ENCODE results near the gene PRDX6.
"Not testable (repeated sequence)": the region's sequence is repeated elsewhere in the genome, so short reads cannot be mapped to it uniquely, and the experiment has no call there.

PRDX6 gene

DNA sequence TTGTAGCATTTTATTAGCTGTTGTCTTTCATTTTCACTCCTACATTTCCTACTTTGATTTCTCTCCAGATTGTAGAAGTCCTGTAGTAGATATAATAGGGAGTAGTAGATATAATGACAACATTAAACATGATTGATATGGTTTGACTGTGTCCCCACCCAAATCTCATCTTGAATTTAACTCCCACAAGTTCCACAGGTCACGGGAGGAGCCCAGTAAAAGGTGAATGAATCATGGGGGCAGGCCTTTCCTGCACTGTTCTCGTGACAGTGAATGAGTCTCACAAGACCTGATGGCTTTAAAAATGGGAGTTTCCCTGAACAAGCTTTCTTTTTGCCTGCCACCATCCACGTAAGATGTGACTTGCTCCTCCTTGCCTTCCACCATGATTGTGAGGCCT is 7.5 kb upstream of the PRDX6 start:
- no peak for DNase-seq

DNA sequence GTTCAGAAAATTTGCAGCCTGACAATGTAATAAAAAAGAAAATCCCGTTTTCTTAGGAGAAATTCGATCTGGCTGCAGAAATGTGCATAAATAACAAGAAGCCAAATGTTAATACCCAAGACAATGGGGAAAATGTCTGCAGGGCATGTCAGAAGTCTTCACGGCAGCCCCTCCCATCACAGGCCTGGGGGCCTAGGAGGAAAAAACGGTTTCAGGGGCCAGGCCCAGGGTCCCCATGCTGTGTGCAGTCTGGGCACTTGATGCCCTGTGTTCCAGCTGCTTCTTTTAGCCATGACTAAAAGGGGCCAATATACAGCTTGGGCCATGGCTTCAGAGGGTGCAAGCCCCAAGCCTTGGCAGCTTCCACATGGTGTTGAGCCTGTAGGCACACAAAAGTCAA is 6.5 kb upstream of the PRDX6 start:
- no peak for DNase-seq

DNA sequence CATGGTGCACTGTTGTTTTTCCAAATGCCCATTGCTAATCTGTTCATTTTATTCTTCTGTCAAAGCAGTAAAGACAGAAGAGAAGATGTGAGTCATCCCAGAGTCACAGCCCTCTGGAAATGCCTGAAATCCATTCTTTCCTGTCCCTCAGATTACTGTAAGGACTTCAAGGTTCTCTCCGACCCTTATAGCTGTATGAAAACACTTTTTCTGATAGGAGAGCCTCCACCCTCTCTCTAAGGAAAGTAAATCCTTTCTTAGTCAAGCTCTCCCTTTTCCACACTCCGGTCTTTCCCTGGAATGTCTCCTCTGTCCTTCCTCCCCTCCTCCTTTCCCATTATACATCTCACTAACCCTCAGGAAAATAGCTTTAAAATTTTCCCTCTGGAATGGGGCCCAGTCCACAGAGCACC is 3.5 kb upstream of the PRDX6 start:
- DNase-seq: no peak

DNA sequence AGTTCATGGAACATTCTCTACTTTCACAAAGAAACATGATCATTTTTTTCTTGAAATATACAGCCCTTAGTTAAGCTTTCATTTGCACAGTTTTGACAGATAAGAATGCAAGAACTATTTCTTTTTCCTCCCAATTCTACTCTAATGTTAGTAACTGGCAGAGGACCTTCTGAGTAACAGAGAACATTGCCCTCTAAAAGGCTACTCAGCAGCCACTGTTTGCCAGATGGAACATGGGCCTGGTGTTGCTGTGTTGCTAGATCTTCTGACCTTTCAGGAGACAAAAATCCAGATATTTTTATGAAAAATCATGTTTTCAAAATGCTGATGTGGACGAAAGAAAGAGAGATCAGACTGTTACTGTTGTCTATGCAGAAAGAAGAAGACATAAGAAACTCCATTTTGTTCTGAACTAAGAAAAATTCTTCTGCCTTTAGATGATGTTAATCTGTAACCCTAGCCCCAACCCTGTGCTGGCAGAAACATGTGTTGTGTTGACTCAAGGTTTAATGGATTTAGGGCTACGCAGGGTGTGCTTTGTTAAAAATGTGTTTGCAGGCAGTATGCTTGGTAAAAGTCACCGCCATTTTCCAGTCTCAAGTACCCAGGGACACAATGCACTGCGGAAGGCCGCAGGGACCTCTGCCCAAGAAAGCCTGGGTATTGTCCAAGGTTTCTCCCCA is 2.9 kb upstream of the PRDX6 start:
- DNase-seq: peak; percentile 37

DNA sequence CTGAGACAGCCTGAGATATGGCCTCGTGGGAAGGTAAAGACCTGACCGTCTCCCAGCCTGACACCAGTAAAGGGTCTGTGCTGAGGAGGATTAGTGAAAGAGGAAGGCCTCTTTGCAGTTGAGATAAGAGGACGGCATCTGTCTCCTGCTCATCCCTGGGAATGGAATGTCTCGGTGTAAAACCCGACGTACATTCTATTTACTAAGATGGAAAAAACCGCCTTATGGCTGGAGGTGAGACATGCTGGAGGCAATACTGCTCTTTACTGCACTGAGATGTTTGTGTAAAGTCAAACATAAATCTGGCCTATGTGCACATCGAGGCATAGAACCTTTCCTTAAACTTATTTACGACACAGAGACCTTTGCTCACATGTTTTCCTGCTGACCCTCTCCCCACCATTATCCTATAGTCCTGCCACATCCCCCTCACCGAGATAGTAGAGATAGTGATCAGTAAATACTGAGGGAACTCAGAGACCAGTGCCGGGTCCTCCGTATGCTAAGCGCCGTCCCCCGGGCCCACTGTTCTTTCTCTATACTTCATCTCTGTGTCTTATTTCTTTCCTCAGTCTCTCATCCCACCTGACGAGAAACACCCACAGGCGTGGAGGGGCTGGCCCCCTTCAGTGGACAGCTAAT is 2.2 kb upstream of the PRDX6 start:
- DNase-seq: not testable (repeated sequence)

DNA sequence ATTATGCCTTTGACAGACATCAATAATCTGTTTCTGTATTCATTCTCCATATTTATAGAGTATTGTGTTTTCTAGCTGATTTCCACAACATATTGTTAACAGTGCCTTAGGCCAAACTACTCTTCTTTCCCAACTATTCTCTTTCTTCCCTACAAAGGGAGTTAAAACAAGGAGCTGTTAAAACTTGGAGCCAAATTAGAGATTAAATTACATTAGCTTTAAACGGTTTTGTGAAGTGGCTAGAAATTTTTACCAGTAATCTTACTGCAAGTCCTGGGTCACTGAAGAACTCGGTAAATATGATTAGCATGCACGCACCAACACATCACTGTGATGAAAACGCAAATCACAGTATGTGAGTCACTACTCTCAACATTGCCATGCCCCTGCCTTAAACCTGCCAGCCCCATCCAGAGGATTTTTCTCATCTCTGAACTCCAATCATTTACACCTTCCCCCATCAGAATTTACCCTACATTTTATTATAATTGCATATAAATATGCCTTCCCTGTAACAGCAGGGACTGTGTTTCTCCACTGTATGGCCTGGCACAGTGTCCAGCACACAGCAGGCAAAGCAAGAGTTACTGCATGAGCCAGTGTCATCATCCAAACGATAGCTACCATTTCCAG is 1.5 kb upstream of the PRDX6 start:
- DNase-seq: no peak

DNA sequence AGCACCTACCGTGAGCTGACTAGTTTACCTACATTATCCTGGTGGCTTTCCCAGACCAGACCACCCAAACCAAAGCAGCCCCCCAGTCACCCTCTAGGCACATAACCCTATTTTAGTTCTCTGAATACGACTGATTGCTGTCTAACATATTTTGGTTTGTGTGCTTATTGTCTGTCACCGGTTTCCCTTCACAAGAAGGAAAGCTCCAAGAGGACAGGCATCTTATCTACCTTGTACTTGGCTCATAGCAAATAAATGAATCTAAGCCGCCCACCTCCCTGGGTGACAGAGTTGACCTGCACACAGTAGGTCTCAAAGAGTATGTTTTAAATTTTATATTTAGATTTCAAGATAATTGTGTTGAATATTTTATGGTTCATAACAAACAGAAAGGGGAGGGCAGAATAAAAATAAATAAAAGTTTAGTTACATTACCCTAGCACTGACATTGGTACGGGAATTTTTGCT is 904 bp upstream of the PRDX6 start:
- DNase-seq: no peak

DNA sequence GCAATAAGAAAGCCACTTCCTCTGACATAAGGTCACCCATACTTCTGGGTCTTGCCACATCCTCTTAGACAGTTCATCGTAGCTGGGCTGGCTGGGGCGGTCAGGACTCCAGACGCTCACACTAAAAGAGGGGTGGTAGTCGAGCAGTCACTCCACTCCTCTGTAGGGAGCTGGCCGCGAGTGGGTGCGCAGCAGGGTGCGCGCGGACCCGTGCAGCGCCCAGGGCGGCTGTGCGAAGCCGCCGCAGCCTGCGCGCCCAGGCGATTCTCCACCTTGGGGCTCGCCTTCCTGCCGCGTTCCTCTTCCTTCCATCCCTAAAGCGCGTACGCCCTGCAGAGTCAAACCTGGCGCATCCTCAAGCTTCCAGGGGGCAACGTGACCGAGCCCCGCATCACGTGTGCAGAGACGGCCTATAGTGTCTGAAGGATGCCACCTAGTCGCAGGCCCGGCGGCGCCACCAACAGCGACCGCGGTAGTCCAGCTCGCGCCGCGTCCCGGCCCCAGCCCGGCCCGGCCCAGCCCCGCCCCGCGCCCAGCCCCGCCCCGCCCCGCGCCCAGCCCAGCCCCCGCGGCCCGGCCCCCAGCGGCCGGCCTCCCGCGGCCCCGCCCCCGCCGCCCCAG is 360 bp upstream of the PRDX6 start:
- peak; percentile 91 for DNase-seq

DNA sequence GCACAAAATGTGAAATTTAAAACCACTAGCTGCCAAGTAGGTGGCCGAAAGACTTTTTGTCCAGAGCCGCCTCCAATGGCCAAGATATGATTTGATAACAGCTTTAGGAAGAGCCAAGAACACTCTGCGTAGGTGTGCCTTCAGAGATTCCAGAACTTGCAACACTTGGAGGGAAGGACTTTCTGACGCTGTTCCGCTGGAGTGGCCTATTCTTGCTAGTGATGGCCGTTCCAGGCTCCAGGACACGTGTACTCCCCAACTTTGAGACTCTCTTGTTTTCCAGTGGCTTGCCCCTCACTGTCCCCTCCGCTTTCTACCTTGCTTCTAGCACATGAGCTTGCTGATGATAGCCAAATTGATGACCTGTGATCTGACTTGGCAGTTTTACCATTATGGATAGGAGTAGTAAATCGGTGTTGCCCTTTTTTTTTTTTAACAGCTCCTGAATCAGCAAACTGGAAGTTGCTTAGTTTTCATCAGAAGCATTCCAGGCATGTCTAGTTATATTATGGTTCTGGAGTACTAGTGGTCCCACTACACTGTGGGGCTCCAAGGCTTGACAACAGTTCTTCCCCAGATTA is 1.0 kb downstream of the PRDX6 start:
- DNase-seq: no peak

DNA sequence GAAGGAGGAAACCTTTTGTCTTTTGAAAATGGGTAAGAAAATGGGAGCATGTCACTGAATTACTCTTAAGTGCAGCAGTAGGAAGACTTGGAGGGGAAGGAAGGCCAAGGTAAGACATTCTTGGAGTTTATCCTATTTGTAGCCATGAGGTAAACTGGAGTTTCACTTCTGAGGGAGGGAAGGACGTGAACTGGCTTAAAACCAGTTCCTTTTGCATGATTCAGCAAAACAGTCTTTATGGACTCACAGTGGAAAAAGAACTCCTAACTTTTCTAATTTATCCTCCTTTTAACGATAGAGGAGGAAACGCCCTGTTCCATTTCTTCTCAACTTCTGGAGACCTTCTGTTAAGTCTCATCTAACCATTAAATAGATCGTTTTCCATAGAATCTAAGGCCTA is 2.5 kb downstream of the PRDX6 start:
- no peak for DNase-seq

DNA sequence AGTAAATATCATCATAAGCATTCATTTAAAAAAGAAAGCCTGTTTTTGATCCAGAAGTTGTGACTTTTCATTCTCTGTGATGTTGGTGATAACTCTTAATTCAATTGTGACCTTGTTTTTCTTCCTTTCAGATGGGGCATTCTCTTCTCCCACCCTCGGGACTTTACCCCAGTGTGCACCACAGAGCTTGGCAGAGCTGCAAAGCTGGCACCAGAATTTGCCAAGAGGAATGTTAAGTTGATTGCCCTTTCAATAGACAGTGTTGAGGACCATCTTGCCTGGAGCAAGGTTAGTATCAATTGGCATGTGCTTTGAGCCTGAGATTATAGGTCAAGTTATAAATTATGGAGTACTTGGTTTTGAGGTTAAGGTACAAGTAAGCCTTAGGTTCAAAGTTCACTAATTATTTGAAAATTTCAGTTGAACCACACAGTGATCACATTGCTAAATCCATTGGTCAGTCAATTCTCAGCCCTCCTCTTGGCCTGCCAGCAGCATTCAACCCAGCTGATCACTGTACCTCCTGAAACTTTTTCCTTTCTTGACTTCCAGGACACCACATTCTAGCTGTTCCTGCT is 4.1 kb downstream of the PRDX6 start:
- no peak for DNase-seq

DNA sequence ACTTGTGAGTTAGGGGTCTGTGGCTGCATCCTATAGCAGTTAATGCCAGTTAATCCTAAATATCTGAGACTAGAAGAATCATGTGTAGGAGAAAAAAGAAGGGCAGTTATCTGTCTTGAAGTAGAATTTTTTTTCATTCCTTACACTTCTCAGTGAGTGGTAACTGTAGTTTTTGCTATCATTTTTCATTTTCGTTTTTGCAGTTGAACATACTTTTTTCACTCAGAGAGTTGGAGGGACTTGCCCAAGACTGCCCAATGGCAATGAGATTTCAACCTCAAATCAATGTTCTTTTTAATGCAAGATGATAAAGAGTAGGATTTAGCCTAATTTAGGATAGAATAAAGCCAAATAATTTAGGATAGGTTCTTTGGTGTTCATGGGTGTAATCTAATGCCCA is 5.5 kb downstream of the PRDX6 start:
- no peak for DNase-seq

DNA sequence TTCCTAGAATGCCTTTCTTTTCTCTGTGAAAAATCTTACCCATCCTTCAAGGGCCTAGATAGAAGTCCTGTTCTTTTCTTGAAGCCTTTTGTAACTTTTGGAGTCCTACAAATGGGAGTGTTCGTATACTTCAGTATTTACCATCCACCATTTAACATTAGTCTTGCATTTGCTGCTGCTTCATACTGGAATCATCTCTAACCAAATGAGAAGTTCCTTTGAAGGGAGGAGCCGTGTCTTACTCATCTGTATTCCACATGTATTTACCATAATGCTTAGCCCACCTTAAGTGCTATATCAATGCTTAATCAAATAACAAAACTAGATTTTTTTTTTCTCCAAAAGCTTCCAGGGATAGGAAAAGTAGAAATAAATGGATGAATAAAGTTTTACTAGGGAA is 7.1 kb downstream of the PRDX6 start:
- DNase-seq: no peak

DNA sequence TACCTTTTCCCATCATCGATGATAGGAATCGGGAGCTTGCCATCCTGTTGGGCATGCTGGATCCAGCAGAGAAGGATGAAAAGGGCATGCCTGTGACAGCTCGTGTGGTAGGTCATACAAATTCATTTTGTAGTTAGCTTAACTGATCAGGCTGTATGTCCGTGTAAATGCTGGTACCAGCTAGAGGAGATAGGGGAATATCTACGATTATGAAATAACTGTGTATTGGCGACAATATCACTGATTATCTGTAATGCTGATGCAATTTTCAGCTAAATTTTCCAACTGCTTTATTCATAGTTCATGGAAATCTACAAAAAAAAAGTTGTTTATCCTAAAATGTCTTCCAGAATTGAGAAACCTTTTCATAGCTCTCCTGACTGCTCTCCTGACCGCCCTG is 8.3 kb downstream of the PRDX6 start:
- DNase-seq: no peak

DNA sequence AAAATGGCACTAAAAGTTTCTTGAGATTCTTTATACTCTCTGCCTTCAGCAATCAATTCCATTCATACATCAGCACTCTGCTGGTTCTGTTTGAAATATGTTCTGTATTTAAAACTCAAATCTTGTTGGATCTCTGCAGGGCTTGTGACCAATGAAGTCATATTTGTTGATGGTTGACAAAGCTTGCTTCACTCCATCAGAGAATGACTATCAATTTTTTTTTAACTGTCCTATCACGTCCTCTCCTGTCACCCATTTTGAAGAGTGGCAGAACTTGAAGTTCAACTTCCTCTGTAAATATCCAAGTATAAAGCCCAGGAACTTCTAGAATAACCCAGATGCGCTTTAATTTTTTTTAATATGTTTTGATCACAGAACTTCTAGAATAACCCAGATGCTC is 10.9 kb downstream of the PRDX6 start:
- DNase-seq: no peak

DNA sequence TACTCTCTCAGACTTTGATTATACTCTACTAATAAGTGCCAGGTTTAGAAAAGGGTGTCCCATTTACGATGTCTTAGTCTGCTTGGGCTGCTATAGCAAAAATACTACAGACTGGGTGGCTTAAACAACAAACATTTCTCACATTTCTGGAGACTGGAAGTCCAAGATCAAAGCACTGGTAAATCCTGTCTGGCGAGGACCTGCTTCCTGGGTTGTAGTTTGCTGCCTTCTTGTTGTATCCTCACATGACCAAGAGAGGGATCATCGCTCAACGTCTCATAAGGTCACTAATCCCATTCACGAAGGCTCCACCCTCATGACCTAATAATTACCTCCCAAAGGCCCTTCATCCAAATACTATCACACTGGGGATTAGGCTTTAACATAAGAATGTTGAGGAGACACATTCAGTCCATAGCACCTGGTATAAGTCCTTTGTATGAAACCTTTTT is 12.0 kb downstream of the PRDX6 start:
- DNase-seq: no peak

DNA sequence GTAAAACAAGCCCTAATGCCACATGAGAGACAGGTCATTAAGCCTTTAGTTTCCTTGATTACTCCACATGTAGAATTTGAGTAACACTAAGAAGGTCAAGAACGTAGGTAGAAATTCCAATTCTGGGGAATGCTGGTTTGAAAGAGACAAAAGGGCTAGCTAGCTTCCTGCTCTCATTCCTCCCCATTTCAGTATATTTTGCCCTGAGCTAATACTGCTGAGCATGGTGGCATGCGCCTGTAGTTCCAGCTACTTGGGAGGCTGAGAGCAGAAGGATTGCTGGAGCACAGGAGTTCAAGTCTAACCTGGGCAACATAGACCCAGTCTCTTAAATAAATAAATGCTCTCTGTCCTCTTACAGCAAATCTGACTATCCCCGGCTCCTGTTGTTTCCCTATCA is 12.8 kb downstream of the PRDX6 start:
- no peak for DNase-seq

DNA sequence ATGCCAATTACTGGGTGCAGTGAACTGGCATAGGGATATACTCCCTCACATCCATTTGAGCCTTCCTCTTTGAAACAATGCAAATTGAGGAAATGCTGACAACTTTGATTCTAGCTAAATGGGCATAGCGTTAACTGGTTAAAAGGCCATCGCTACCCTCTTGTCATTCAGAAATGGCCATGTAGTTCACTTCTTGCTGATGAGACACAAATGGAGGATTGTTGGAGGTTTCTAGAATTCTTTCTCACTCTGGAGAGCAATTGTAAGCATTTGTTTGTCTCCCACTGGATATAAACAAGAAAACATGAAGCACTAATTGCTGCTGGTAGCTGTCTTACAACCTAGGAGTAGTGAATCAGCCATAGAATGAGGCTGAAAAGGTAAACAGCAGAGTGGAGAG is 14.4 kb downstream of the PRDX6 start:
- DNase-seq: no peak

DNA sequence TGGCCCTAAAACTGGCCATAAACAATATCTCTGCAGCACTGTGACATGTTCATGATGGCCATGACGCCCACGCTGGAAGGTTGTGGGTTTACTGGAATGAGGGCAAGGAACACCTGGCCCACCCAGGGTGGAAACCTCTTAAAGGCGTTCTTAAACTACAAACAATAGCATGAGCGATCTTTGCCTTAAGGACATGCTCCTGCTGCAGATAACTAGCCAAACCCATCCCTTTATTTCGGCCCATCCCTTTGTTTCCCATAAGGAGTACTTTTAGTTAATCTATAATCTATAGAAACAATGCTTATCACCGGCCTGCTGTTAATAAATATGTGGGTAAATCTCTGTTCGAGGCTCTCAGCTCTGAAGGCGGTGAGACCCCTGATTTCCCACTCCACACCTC is 16.0 kb downstream of the PRDX6 start:
- DNase-seq: not testable (repeated sequence)

DNA sequence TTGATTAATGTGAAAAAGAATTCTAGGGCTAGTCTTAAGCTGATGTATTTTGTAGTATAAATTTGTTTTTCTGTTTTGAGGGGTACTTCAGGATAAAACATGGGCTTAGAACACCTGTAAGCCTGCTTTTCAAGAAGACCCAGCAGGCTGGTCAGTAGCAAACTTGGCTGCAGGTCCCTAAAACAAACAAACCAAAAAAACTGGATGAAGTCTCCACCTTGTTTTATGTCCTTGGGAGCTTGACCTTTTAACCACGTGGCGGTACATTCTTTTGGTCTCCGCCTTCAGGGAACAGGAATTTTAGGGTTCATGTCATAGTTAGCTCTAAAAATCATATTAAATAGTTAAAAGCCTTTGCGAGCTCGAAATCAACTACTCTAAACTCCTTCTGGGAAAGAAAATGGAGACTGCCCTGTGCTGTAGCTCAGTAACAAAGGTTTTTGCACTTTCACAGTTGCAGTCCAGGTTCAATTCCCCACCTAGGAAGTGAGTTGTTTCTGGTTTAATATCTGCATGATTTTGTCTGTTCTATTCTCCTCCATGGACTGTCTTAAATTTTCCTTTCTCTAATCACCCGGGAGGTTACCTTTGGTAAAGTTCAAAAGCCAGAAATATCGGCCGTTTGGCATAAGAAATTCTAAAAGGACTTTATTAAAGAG is 18.6 kb downstream of the PRDX6 start:
- no peak for DNase-seq

DNA sequence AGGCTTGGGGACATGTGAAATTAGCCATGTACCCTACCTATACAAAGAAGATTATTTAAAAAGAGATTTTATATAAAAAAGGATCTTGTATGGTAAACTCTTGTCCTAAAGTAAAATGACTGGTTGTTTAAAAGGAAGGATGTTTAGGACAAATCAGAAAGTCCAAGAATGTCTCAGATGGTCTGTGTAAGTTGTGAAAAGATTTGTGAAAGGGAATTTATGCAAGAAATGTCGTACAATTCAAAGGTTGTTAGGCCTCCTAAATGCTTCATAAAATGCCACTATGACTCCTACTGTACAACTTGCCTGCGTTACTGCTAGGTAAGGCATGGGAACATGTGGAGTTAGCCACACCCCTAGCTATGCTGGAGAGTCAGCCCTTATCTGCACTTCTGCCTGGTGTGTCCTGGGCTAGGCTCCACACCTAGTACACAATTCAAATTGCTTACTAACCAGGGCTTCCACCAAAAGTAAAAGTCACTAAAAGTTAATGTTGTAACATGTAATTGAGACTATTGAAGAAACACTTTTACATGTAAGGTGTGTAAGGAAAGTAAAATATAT is 19.7 kb downstream of the PRDX6 start:
- no peak for DNase-seq

DNA sequence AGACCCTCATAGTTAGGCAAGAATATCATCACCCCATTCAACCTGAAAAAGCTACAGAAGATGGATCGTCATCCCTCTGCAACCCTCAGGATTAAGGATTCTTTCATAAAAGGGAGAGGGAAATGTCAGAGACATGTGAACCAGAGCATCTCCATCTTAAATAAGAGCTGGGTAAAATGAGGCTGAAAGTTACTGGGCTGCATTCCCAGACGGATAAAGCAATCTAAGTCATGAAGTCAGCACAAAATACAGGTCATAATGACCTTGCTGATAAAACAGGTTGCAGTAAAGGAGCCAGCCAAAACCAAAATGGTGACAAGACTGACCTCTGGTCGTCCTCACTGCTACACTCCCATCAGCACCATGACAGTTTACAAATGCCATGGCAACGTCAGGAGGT is 22.6 kb downstream of the PRDX6 start:
- no peak for DNase-seq
